ENCODE measurements around the gene FAM83F.

FAM83F gene

GRCh38 chr22:40076702-40077645 lies 82.2 kb downstream of the FAM83F start:
- no peak for DNase-seq

DNA sequence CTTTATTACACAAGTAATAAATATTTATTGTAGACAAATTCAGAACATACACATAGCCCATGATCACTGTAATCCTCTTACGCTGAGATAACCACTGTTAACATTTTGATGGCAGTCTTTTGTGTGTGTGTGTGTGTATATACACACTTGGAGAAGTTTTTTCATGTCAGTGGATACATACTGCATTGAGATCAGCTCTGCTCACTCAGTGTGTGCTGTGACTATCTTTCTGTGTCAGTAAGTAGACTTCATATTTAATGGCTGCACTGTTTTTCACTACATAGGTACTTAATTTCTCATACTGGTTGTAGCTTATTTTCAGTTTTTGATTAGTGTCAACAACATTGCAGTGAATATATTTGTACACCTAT lies 82.9 kb downstream of the FAM83F start:
- no peak for DNase-seq

- DNase-seq = no peak
Measured at GRCh38 chr22:40081662-40082061, 86.9 kb downstream of the FAM83F start.

DNA sequence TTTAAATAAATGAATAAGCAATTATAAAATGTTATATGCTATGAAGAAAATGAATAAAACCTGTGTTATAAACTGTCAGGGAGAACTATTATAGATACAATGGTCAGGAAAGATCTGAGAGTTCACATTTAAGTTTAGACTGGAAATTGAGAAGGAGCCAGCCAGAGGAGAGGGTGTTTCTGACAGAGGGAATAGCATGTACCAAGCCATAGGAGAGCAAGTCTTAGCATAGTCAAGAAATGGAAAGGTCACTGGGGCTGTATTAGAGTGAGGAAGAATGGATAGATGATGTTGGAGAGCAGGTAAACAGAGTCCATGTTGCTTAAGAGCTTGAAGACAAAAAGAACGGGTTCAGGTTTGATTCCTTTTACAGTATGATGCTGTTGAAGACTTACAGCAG lies 87.4 kb downstream of the FAM83F start:
- DNase-seq = no peak

DNA sequence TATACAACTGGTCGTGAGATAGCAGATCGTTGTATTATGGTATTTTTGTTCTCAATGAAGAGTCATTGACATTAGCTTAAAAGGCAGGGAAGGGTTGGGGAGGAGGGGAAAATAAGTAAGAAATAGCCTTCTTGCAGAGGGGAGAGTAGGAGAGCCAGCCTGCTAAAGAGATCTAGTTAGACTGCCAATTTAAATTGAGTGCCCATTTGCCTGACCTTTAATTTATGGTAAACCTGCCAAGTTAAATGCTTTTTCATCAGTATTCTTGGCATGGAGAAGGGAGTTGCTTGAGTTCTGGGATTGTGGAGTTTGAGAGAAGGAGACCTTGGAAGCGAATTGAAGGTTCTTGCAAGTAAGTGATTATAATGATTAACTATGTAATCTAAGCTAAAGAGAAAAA lies 89.0 kb downstream of the FAM83F start:
- no peak for DNase-seq

GRCh38 chr22:40084246-40084645 lies 89.5 kb downstream of the FAM83F start:
- DNase-seq = no peak

GRCh38 chr22:40088818-40089217 lies 94.1 kb downstream of the FAM83F start:
- no peak for DNase-seq

Measured in NCI-H446 (cell line).